Smooth muscle cell (in vitro differentiated cells): ENCODE results near the gene FOXL2NB. TPM values are rescaled to one million over a fixed set of nuclear protein-coding genes. Genes with fewer than 3 reads are reported as not detected.

ENCODE experiments used
- DNase-seq: peaks from one replicate; lab custom pipeline; 2025; ENCODE audit not compliant: unreplicated experiment; lab: John Stamatoyannopoulos, UW
- H2AFZ ChIP-seq: fragments of 200-600 bp; sonication (generic); 2 replicates; pipeline ENCODE4 v1.6.0; 2016; ENCODE audit warnings: antibody characterized with exemption, low read depth, mild to moderate bottlenecking
- H3F3A ChIP-seq: fragments of 200-600 bp; sonication (generic); 2 replicates; pipeline ENCODE4 v1.6.0; 2017; ENCODE audit warnings: antibody characterized with exemption, low read depth
- H3K27ac ChIP-seq: fragments of 200-600 bp; sonication (generic); 2 replicates; pipeline ENCODE4 v1.5.1; 2016; ENCODE audit warnings: low read depth, mild to moderate bottlenecking
- H3K27me3 ChIP-seq: fragments of 200-600 bp; sonication (generic); 2 replicates; pipeline ENCODE4 v1.6.1; 2016; ENCODE audit warnings: low read depth, mild to moderate bottlenecking
- H3K36me3 ChIP-seq: fragments of 200-600 bp; sonication (generic); 2 replicates; pipeline ENCODE4 v1.5.1; 2016; ENCODE audit warnings: low read depth
- H3K4me1 ChIP-seq: fragments of 200-600 bp; sonication (generic); 2 replicates; pipeline ENCODE4 v1.5.1; 2016; ENCODE audit warnings: low read depth
- H3K4me2 ChIP-seq: fragments of 200-600 bp; sonication (generic); 2 replicates; pipeline ENCODE4 v1.6.0; 2016; ENCODE audit warnings: mild to moderate bottlenecking
- H3K4me3 ChIP-seq: fragments of 200-600 bp; sonication (generic); 2 replicates; pipeline ENCODE4 v1.5.1; 2016; ENCODE audit warnings: mild to moderate bottlenecking
- H3K79me2 ChIP-seq: fragments of 200-600 bp; sonication (generic); 2 replicates; pipeline ENCODE4 v1.6.0; 2016; ENCODE audit warnings: low read depth, mild to moderate bottlenecking
- H3K9ac ChIP-seq: fragments of 200-600 bp; sonication (generic); 2 replicates; pipeline ENCODE4 v1.6.0; 2016; ENCODE audit warnings: low read depth
- H3K9me3 ChIP-seq: fragments of 200-600 bp; sonication (generic); replicated peaks from 2 replicates; pipeline ENCODE4 v1.5.1; 2016; ENCODE audit warnings: low read depth
- H4K20me1 ChIP-seq: fragments of 200-600 bp; sonication (generic); 2 replicates; pipeline ENCODE4 v1.6.0; 2016; ENCODE audit warnings: low read depth
- WGBS: methylation state at CpG from one replicate; pipeline ENCODE4 v1.1.7; 2016; ENCODE audit warnings: low lambda C conversion rate; 5-methylcytosine and 5-hydroxymethylcytosine counted together
- polyA plus RNA-seq: library from polyadenylated mRNA; unstranded; fragments of >200 nt; fragmentation: Nextera tagmentation; extraction: Ambion mirVana; gene quantifications from 2 replicates; pipeline ENCODE4 v1.2.1, GENCODE V29; 2016
- total RNA-seq: library from RNA; depleted of rRNA; stranded (reverse); fragments of >200 nt; gene quantifications from 2 replicates; pipeline ENCODE4 v1.2.3, GENCODE V29; 2014
- TF ChIP-seq, protein P1 (sequence below): fragments of 200-600 bp; sonication (generic); IDR thresholded peaks from 2 replicates; pipeline ENCODE4 v1.5.1; 2017; ENCODE audit warnings: borderline replicate concordance, mild to moderate bottlenecking, antibody characterized with exemption; ENCODE audit not compliant: insufficient read depth, poor library complexity, severe bottlenecking

The FOXL2NB gene
- total and polyA plus RNA-seq, 2 experiments from 2014 or later, result not detected

DNA sequence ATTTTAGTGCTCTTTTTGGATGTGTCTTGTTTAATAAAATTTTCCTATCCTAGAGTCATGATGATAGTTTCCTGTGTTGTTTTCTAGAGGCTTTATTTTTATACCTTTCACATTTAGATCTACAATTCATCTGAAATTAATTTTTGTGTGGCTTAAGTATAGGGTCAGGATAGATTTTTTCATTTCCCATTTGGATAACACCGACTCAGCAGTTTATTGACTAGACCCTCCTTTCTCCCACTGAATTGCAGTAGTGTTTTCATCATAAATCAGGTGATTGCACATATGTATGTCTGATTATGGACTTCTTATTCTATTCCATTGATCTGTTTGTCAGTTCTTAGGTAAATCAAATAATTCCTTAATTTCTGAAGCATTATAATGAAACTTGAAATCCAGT, 48.7 kb downstream of the FOXL2NB start:
- Histone ChIP-seq H3K27ac (no peak overlapping the region), H3F3A (no peaks in the 10 kb centered on the region), H3K9me3 (no peaks in the 10 kb centered on the region), H4K20me1 (no peaks in the 10 kb centered on the region), H2AFZ (no peak overlapping the region), H3K9ac (no peak overlapping the region), H3K4me2 (no peak overlapping the region), H3K27me3 (peaks cover 27% of the 10 kb centered on the region), H3K36me3 (no peaks in the 10 kb centered on the region), H3K4me3 (no peak overlapping the region), H3K4me1 (no peaks in the 10 kb centered on the region), H3K79me2 (no peaks in the 10 kb centered on the region)
- DNase-seq, result no peak
- 84% methylated on average over 1 of the region's 1 CpG for WGBS
- TF ChIP-seq, protein P1, sequence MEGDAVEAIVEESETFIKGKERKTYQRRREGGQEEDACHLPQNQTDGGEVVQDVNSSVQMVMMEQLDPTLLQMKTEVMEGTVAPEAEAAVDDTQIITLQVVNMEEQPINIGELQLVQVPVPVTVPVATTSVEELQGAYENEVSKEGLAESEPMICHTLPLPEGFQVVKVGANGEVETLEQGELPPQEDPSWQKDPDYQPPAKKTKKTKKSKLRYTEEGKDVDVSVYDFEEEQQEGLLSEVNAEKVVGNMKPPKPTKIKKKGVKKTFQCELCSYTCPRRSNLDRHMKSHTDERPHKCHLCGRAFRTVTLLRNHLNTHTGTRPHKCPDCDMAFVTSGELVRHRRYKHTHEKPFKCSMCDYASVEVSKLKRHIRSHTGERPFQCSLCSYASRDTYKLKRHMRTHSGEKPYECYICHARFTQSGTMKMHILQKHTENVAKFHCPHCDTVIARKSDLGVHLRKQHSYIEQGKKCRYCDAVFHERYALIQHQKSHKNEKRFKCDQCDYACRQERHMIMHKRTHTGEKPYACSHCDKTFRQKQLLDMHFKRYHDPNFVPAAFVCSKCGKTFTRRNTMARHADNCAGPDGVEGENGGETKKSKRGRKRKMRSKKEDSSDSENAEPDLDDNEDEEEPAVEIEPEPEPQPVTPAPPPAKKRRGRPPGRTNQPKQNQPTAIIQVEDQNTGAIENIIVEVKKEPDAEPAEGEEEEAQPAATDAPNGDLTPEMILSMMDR, result no peak

Other genes with a start within 250 kb of the FOXL2NB start
- 3.6 and 4.5 TPM in 2 replicates for gene PIK3CB, start 112.3 kb upstream of the FOXL2NB start, total RNA-seq
- gene PIK3CB, start 112.3 kb upstream of the FOXL2NB start, polyA plus RNA-seq, result 2.5 and 2.6 TPM in 2 replicates
- not detected in 2 replicates for gene FOXL2, start 80 bp upstream of the FOXL2NB start, total RNA-seq
- gene FOXL2, start 80 bp upstream of the FOXL2NB start, polyA plus RNA-seq, result 0.59 TPM in 1 of 2 replicates, not detected in the other
- gene PRR23A, start 59.1 kb downstream of the FOXL2NB start, total RNA-seq, result not detected in 2 replicates
- gene PRR23A, start 59.1 kb downstream of the FOXL2NB start, polyA plus RNA-seq, result not detected in 2 replicates
- gene PRR23B, start 73.7 kb downstream of the FOXL2NB start, total RNA-seq, result not detected in 2 replicates
- gene PRR23B, start 73.7 kb downstream of the FOXL2NB start, polyA plus RNA-seq, result not detected in 2 replicates
- gene PRR23C, start 97.7 kb downstream of the FOXL2NB start, total RNA-seq, result not detected in 2 replicates
- gene PRR23C, start 97.7 kb downstream of the FOXL2NB start, polyA plus RNA-seq, result not detected in 2 replicates